Tibial artery (tissue), 4 donors: ENCODE measurements around the gene TSPAN7.

Experiments
- DNase-seq, 2 donors: peaks; one replicate each; pipeline ENCODE4 v3.0.0-alpha.2; 2019
- H3K27ac ChIP-seq, 2 donors: fragments of 200-600 bp; sonication (generic) in 1 of 2; 1 replicate in 1 of 2; 2 replicates in 1 of 2; pipeline ENCODE4 v1.5.1; 2018 to 2019; ENCODE audit warnings: mild to moderate bottlenecking in 1 of 2
- H3K27me3 ChIP-seq, 2 donors: fragments of 200-600 bp; sonication (generic) in 1 of 2; one replicate each; pipeline versions ENCODE4 v1.5.1 to v1.6.0; 2016 to 2019
- H3K36me3 ChIP-seq, 3 donors: fragments of 200-600 bp; sonication (generic) in 2 of 3; one replicate each; pipeline ENCODE4 v1.5.1; 2016 to 2019; ENCODE audit warnings: mild to moderate bottlenecking in 2 of 3
- H3K4me1 ChIP-seq, 4 donors: fragments of 200-600 bp; sonication (generic) in 2 of 4; 1 replicate in 3 of 4; 2 replicates in 1 of 4; pipeline ENCODE4 v1.5.1; 2016 to 2019
- H3K4me3 ChIP-seq, 2 donors: fragments of 200-600 bp; sonication (generic) in 1 of 2; 1 replicate in 1 of 2; 2 replicates in 1 of 2; pipeline ENCODE4 v1.5.1; 2018 to 2019; ENCODE audit warnings: mild to moderate bottlenecking in 2 of 2
- H3K9me3 ChIP-seq, 3 donors: fragments of 200-600 bp; sonication (generic) in 1 of 3; one replicate each; pipeline ENCODE4 v1.5.1; 2016 to 2019
- intact Hi-C: fragments of 100-400 bp; cut with DNase I; formaldehyde crosslinking; loops from one replicate; pipeline ENCODE4 v1.15.0; 2023; ENCODE audit warnings: low total_unique reads
- TF ChIP-seq, protein P1 (sequence below), 2 experiments: fragments of 200-600 bp in 1 of 2; fragments of 450-650 bp in 1 of 2; IDR thresholded peaks; one replicate each; pipeline ENCODE4 v1.5.1; 2017 to 2019; ENCODE audit warnings: antibody characterized with exemption in 2 of 2, mild to moderate bottlenecking in 1 of 2, moderate library complexity in 1 of 2

Gene TSPAN7

DNA sequence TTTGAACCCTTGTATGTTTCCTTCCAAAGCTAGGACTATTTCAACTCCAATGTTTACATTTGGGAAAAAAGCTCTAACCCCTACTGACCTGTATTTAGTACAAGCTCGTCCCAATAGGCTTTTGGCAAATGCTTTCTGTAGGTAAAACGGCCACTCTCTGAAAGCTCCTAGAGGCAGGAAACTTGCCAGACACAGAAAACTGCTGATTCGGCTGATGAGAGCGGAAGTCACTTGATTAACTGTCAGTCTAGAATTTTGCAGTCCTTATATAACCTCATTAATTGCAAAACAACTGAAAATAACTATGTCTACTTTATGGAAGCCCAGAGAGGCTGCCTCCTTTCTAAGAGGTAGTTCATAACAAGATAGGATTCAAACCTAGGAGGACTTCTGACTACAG, 108.1 kb downstream of the TSPAN7 start:
- no peak overlapping the region for H3K4me3 ChIP-seq
- no peaks in the 10 kb centered on the region for H3K36me3 ChIP-seq
- no peaks in the 10 kb centered on the region for H3K9me3 ChIP-seq
- intact Hi-C loops: no loop called here
- DNase-seq: no peak
- TF ChIP-seq, protein P1, sequence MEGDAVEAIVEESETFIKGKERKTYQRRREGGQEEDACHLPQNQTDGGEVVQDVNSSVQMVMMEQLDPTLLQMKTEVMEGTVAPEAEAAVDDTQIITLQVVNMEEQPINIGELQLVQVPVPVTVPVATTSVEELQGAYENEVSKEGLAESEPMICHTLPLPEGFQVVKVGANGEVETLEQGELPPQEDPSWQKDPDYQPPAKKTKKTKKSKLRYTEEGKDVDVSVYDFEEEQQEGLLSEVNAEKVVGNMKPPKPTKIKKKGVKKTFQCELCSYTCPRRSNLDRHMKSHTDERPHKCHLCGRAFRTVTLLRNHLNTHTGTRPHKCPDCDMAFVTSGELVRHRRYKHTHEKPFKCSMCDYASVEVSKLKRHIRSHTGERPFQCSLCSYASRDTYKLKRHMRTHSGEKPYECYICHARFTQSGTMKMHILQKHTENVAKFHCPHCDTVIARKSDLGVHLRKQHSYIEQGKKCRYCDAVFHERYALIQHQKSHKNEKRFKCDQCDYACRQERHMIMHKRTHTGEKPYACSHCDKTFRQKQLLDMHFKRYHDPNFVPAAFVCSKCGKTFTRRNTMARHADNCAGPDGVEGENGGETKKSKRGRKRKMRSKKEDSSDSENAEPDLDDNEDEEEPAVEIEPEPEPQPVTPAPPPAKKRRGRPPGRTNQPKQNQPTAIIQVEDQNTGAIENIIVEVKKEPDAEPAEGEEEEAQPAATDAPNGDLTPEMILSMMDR (IDR thresholded peaks at IDR 0.05): no peak
- no peaks in the 10 kb centered on the region for H3K4me1 ChIP-seq
- no peak overlapping the region for H3K27ac ChIP-seq
- no peaks in the 10 kb centered on the region for H3K27me3 ChIP-seq

DNA sequence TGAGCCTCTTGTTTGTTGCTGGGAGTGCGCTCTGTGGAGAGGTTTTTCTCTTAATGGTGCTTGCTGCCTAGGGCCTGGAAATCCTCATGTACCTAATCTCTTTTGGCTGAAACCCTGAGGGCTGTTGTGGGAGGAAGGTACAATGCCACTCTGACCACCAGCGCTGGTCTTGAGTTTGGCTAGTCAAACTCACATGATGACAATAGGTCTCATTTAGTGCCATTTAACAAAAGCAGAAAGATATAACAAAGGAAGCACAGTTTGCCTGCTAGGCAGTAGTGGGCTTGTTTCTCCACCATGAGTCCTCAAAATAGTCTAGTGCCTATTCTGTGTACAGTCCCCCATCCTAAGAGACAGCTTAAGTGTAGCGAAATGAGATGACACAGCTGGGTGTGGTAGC, 111.3 kb downstream of the TSPAN7 start:
- Histone ChIP-seq H3K9me3 (no peaks in the 10 kb centered on the region), H3K4me1 (no peaks in the 10 kb centered on the region), H3K4me3 (no peak overlapping the region), H3K27ac (no peak overlapping the region), H3K36me3 (no peaks in the 10 kb centered on the region), H3K27me3 (no peaks in the 10 kb centered on the region)
- intact Hi-C loops: no loop called here
- TF ChIP-seq, protein P1 (IDR thresholded peaks at IDR 0.05): no peak
- DNase-seq: no peak

DNA sequence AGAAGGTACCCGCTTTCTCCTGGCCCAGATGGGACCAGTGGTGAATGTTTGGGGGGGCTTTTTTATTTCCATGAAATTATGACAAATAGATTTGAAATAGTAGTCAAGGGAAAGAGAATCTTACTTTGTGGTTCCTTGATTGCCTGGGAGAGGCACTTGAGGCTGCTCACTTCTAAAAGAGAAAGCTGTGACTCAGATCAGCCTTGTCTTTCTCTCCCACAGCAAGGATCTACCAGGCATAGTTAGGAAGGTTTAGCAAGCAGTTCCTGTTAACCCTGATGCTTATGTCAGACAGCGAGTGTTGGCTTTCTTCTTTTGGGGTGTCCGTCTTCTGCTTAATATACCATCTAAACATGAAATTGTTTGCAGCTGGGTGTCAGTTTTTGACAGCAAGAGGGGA, 114.5 kb downstream of the TSPAN7 start:
- Histone ChIP-seq H3K27me3 (no peaks in the 10 kb centered on the region), H3K4me3 (no peak overlapping the region), H3K4me1 (no peaks in the 10 kb centered on the region), H3K9me3 (no peaks in the 10 kb centered on the region), H3K36me3 (no peaks in the 10 kb centered on the region), H3K27ac (no peak overlapping the region)
- DNase-seq: no peak
- TF ChIP-seq, protein P1 (IDR thresholded peaks at IDR 0.05): no peak
- intact Hi-C loops: no loop called here

DNA sequence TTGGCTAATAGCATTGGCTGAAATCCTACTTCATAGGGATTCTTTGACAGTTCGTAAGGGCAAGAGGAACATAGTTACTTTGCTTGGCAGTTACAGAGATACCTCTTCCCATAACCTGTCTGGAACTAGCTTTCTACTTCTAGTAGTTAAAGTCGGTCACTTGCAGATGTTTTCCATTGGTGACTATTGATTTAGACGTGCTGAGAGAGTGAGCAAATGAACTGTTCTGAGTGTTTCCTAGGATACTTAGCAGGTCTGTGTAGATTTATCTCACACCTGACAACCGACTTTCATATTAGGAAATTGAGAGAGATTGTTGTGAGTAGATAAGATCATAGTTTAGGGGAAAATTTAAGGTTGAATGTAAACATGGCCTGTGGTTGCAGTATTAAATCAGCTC, 116.8 kb downstream of the TSPAN7 start:
- Histone ChIP-seq H3K4me1 (no peaks in the 10 kb centered on the region), H3K27me3 (no peaks in the 10 kb centered on the region), H3K4me3 (no peak overlapping the region), H3K27ac (no peak overlapping the region), H3K9me3 (no peaks in the 10 kb centered on the region), H3K36me3 (no peaks in the 10 kb centered on the region)
- intact Hi-C loops: no loop called here
- no peak for DNase-seq
- TF ChIP-seq, protein P1 (IDR thresholded peaks at IDR 0.05): no peak

DNA sequence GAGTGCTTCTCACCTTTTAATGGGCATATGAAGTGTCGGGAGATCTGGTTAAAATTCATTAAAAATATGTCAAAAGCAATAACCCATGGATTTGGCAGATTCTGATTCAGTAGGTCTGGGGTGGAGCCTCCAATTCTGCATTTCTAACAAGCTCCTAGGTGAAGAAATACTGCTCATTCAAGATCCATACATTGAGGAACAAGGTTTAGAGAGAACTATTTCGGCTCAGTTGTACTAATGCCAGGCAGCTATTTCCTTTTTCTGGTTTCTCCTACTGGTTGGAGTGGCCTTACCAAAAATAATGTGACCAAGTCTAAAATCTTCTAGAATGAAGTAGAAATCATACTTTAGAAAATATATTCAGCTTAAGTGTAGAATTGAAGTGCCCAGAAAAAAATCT, 117.5 kb downstream of the TSPAN7 start:
- H3K36me3 ChIP-seq: no peaks in the 10 kb centered on the region
- no peaks in the 10 kb centered on the region for H3K9me3 ChIP-seq
- intact Hi-C loops: no loop called here
- H3K27ac ChIP-seq: no peak overlapping the region
- H3K4me3 ChIP-seq: no peak overlapping the region
- DNase-seq: no peak
- H3K4me1 ChIP-seq: no peaks in the 10 kb centered on the region
- TF ChIP-seq, protein P1 (IDR thresholded peaks at IDR 0.05): no peak
- no peaks in the 10 kb centered on the region for H3K27me3 ChIP-seq

DNA sequence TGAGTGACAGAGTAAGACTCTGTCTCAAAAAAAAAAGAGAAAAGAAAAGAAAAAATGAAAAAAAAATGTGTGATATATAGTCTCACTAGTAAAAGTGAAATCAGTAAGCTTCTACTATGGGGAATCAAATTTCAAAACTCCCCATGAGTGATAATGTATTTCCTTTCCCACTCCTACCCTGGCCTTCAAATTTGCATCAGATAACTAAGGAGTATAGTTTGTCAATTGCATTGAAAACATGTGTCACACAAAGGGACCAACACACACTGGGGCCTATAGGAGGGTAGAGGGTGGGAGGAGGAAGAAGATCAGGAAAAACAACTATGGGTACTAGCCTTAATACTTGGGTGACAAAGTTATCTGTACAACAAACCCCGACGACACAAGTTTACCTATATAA, 118.4 kb downstream of the TSPAN7 start:
- no peaks in the 10 kb centered on the region for H3K27me3 ChIP-seq

More for the DNA sequence above, 118.4 kb downstream of the TSPAN7 start:
- intact Hi-C loops: no loop called here
- DNase-seq: no peak
- TF ChIP-seq, protein P1 (IDR thresholded peaks at IDR 0.05): no peak
- no peaks in the 10 kb centered on the region for H3K36me3 ChIP-seq
- no peak overlapping the region for H3K4me3 ChIP-seq
- H3K4me1 ChIP-seq: no peaks in the 10 kb centered on the region
- H3K27ac ChIP-seq: no peak overlapping the region
- no peaks in the 10 kb centered on the region for H3K9me3 ChIP-seq
